ENCODE results near the gene THSD1.

THSD1 gene

DNA sequence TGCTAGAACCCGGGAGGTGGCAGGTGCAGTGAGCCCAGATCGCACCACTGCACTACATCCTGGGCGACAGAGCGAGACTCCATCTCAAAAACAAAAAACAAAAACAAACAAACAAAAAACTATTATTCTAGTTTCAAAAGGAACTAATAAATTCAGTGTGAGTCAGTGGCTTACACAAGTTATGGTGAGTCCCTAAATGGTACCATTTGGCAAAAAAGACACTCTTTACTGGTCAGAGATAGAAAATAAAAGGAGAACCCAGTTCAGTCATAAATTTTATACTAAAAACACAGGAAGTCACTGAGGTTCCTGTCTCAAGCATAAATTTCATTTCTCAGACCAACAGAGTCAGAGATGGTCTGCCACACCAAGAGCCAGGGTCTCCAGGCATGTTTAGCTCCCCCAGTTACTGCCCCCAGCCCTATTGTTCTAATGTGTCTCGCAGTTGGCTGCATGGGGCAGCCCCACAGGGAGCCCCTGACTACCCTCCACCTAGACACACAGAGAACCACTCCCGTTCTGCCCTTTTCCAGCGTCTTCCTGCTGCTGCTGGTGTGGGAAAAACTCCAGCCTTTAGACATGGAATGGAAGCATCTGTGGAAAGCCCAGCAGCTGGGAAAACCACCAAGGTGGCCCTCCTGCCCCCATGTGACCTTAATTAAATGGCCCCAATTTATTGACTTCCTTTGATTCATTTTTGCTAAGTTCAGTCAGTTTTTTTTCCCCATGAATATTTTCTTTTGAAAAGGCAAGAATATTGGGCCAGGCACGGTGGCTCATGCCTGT lies 12.2 kb downstream of the THSD1 start:
- TF ChIP-seq POLR2AphosphoS5 (IDR thresholded peaks at IDR 0.05; ENCODE audit: low read depth, low read length) (no peak), SIN3A (IDR thresholded peaks at IDR 0.05; ENCODE audit: borderline replicate concordance, insufficient read depth, low read length) (no peak), REST (IDR thresholded peaks at IDR 0.05; ENCODE audit: insufficient read depth in 1 of 2, low read depth in 2 of 2, low read length in 2 of 2) (no peak), FOXP2 (optimal IDR thresholded peaks at IDR 0.05; ENCODE audit: borderline replicate concordance, extremely low read depth, extremely low read length, insufficient read depth) (no peak), TAF1 (IDR thresholded peaks at IDR 0.05; ENCODE audit: borderline replicate concordance, insufficient read depth, low read length) (no peak)

GRCh38 chr13:52387721-52388120 lies 18.3 kb downstream of the THSD1 start:
- TF ChIP-seq POLR2AphosphoS5 (IDR thresholded peaks at IDR 0.05; ENCODE audit: low read depth, low read length) (no peak), FOXP2 (optimal IDR thresholded peaks at IDR 0.05; ENCODE audit: borderline replicate concordance, extremely low read depth, extremely low read length, insufficient read depth) (no peak), TAF1 (IDR thresholded peaks at IDR 0.05; ENCODE audit: borderline replicate concordance, insufficient read depth, low read length) (no peak), REST (IDR thresholded peaks at IDR 0.05; ENCODE audit: insufficient read depth in 1 of 2, low read depth in 2 of 2, low read length in 2 of 2) (no peak), SIN3A (IDR thresholded peaks at IDR 0.05; ENCODE audit: borderline replicate concordance, insufficient read depth, low read length) (no peak)

DNA sequence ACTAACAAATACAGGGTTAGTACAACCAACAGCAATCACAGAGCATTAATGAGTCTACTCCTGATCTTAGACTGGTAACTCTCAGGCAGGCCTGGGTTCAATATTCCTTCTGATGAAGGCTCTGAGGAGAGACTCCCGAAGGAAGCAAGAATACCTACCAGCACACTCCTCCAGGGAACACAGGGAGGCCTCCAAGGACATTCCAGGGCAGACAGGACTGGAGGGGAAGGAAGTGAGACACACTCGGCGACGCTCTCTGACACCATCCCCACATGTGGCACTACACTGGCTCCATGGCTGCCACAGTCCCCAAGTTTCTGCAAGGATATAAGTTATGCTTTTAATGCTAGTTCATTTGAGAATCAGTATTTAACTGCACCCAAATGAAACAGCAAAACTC lies 20.1 kb downstream of the THSD1 start:
- TF ChIP-seq TAF1 (IDR thresholded peaks at IDR 0.05; ENCODE audit: borderline replicate concordance, insufficient read depth, low read length) (no peak), SIN3A (IDR thresholded peaks at IDR 0.05; ENCODE audit: borderline replicate concordance, insufficient read depth, low read length) (no peak), POLR2AphosphoS5 (IDR thresholded peaks at IDR 0.05; ENCODE audit: low read depth, low read length) (no peak), FOXP2 (optimal IDR thresholded peaks at IDR 0.05; ENCODE audit: borderline replicate concordance, extremely low read depth, extremely low read length, insufficient read depth) (no peak), REST (IDR thresholded peaks at IDR 0.05; ENCODE audit: insufficient read depth in 1 of 2, low read depth in 2 of 2, low read length in 2 of 2) (no peak)

DNA sequence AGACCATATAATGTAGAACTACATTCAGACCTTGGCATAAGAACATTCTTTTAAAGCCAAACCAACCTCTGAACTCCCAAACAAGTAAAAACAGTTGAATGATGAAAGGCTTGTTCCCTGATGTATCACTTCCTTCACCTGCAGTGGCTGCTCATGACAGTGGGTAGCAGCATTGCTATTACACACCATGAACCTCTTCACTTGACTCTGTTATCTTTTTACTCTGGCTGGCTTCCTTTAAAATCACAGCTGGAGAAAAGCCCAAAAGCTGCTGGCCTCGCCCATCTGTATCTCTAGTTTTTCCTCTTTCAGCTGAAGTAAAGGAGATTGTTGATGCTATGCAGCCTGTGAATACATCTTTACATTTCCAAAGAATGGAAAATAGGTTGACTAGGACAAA lies 22.6 kb downstream of the THSD1 start:
- no peak for TF ChIP-seq FOXP2 (optimal IDR thresholded peaks at IDR 0.05; ENCODE audit: borderline replicate concordance, extremely low read depth, extremely low read length, insufficient read depth)
- TF ChIP-seq POLR2AphosphoS5 (IDR thresholded peaks at IDR 0.05; ENCODE audit: low read depth, low read length) = no peak
- no peak for TF ChIP-seq REST (IDR thresholded peaks at IDR 0.05; ENCODE audit: insufficient read depth in 1 of 2, low read depth in 2 of 2, low read length in 2 of 2)
- no peak for TF ChIP-seq TAF1 (IDR thresholded peaks at IDR 0.05; ENCODE audit: borderline replicate concordance, insufficient read depth, low read length)

Measured in PFSK-1 (cell line).